OCI-M1 (cell line): ENCODE measurements around the gene CD96.
A peak's percentile ranks its signal among the peaks of the same experiment; 100 is the strongest.

Experiments
- DNase-seq: peaks from one replicate; lab custom pipeline; 2025; lab: John Stamatoyannopoulos, UW

CD96 gene

GRCh38 chr3:111676211-111677006 is 134.4 kb downstream of the CD96 start:
- no peak for DNase-seq

DNA sequence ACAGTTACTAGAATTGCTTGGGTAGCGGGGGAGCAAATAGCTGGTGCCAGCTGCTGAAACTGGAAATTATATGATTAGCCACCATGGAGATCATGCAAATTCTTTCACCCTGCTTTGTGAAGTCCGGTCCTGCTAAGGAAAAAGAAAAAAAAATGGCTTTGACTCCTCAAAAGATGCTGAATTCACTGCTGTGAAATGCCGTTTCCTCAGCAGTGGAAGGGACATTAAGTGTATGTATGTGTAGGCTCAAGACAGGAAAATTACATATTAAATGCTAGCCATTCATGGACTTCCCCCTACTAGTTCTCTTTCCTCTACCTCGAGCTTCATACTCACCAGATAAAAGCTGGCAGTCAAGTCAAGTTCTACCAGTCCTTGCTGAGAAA is 135.0 kb downstream of the CD96 start:
- no peak for DNase-seq

- DNase-seq, result no peak
Measured at GRCh38 chr3:111681661-111682426, 139.8 kb downstream of the CD96 start.

DNA sequence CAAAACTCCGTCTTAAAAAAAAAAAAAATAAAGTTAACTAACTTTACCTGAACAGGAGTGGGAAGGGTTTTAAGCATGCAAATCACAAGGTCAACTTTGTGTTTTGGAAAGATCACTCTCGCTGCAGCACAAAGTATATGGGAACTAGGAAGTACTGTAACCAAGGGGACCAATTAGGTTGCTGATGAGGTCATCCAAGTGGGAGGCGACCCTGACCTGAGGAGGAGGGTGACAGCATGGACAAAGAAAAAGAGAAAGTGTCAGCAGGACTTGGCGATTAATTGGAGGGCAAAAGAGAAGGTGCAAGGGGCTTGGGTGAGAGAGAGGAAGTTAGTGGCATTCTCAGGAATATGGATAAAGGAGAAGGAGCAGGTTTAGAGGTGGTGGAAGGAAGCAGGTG is 142.6 kb downstream of the CD96 start:
- peak; percentile 23 for DNase-seq

DNA sequence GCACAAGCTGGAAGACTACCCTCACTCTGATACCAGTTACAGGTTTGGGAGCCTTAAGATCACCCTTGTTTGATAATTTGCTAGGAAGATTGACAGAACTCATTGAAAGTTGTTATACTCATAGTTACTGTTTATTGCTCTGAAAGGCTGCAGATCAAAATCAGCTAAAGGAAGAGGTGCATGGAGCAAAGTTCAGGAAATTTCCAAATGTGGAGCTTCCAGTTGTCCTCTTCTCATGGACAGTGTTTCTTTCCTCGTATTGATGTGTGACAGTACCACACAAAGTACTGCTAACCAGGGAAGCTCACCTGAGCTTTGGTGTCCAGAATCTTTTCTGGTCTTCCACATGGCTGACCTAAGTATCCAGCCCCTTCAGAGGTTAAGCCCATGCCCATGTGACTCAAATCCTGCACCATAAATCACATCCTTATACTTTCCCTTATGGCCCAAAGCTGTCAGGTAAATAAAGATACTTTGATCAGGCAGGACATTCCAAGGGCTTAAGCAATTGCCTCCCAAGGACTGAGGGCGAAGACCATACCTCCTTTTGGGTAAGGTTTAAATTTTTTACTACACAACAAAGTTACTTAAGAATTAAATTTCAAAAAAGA is 146.3 kb downstream of the CD96 start:
- no peak for DNase-seq

DNA sequence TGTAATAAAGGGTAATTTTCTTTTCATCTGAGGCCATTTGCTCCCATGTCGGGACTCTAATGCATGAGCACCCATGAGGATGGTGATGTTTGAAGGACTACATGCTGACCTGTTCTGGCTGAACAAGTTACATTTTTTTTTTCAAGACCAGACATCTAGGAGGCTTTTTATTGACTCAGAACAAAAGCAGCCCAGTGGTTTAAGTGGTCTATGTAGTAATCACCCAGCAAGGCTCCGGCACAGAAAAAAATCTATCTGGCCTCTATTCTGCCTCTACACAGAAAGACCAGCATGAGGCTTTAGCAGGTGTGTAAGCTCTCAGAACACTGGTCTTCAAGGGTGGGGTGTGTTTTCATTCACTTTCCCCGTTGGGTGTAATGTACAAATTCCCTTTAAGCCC is 148.2 kb downstream of the CD96 start:
- no peak for DNase-seq

DNA sequence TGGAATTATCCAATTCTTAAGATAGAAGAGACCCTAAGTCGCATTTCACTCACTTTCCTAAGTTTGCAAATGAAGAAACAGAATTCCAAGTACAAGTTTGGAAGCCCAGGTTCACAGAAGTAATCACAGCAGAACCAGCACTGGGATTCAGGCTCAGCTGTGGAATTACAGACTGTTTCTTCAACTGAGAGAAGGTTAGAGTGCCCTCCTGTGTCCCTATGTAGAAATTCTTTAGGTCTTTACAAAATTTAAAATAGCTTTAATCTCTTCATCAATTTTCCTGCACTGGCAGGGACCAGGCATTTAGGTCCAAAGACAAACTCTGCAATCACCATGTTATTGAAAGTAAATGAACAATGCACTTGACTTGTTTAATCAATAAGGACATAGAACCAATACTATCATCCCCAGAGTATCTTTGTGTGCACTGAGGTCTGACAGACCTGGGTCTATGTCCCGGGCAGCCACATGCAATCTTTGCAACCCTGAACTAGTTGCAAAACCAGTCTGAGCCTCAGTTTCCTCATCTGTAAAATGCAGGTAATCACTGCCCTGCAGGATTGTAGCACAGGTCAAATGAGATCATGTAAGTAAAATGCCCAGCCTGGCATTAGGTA is 149.4 kb downstream of the CD96 start:
- DNase-seq, result peak; percentile 33

- no peak for DNase-seq
Measured at GRCh38 chr3:111692593-111693552, 150.9 kb downstream of the CD96 start.

- no peak for DNase-seq
Measured at GRCh38 chr3:111694471-111694870, 152.5 kb downstream of the CD96 start.

- DNase-seq, result no peak
Measured at GRCh38 chr3:111695636-111696117, 153.7 kb downstream of the CD96 start.

DNA sequence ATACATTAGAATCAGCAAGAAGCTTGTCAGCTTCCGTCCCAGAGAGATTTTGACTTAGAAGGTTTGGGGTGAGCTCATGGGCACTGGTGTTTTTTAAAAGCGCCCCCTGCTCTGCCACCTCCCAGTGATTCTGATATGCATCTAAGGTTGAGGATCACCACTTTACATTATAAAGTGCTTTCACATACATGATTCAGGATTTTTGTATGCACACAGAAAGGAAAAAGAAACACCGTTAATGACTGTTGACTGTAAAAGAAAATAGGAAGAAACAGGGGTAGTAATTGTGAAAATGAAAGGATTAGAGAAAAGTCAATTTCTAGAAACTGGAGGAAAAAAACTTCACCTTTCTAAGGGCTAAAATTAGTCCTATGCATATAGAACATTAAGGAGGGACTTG is 158.1 kb downstream of the CD96 start:
- DNase-seq, result no peak

DNA sequence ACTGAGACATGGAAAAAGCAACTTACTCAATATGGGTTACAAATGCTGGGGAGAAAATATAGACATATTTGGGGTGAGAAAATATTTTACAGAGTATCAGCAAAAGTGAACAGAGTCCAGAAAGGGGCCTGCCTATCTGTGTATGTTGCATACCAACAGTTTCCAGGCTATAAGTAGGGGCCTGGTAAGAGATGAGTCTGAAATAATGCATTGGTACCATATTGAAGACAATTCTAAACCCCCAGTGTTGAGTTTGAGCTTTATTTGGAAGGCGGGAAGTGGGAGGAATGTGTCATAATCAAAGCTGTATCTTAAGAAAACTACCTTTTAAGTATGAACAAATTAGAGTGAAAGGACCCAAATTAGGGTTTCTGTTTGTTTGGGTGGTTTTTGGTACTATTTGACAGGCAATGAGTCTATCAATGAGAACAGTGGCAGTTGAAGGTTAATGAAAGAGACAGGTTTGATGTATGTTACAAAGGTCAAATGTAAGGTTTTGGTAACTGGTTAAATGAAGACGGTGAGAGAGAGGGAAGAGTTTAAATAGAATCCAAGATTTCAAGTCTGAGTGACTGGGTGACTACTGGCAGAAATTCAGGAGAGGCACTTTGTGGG is 159.4 kb downstream of the CD96 start:
- no peak for DNase-seq
